ENCODE results near the gene TRIM69. TPM values are rescaled to one million over a fixed set of nuclear protein-coding genes. Genes with fewer than 3 reads are reported as not detected.
"Not testable (repeated sequence)": the region's sequence is repeated elsewhere in the genome, so short reads cannot be mapped to it uniquely, and the experiment has no call there.

TRIM69 gene
- total RNA-seq, 1 experiment from 2014 or later = 6.7 TPM

DNA sequence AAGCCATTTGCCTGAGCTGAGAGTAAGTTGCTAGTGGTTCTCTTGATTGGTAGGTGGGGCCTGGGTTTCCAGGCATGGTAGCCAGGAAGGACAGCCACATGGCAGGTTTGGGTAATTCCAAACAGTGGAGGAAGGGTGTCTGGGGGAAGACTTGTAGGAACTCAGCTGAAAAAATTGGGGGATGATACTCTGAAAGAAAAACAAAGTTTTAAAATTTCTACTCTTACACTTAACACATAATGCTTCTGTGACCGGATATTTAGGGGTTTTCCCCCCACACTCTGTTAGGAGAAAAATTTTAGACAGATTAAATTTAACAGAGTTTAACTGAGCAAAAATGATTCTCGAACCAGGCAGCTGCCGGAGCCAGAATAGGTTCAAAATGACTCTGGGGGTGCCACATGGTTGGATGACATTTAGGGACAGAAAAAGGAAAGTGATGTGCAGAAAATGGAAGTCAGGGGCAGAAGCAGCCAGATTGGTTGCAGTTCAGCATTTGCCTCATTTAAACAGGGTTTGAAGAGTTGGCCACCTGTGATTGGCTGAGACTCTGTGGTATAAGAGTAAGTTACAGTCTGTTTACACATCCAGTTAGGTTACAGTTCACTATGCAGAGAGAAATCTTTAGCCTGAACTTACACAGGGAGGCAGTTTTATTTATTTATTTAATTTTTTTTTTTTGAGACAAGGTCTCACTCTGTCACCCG lies 16.9 kb upstream of the TRIM69 start:
- ChIA-PET CTCF (interaction anchor here (1.8 kb wide), 1 partner anchor 56 kb away, joined by 4 read pairs; the partner anchor contains the start of gene SPG11), POLR2A (no interaction called here)
- no peak overlapping the region for H3K4me3 Mint-ChIP-seq (ENCODE audit: unreplicated experiment)
- no peaks in the 10 kb centered on the region for H3K4me1 Mint-ChIP-seq (ENCODE audit: low read depth, unreplicated experiment)
- H3K27me3 ChIP-seq (replicated peaks; ENCODE audit: control insufficient read depth, insufficient read depth, low read length) = no peaks in the 10 kb centered on the region
- no peaks in the 10 kb centered on the region for H3K9me3 Mint-ChIP-seq (ENCODE audit: unreplicated experiment)
- H3K9me3 ChIP-seq = no peaks in the 10 kb centered on the region
- no peak overlapping the region for H3K4me3 ChIP-seq (ENCODE audit: low read depth, low read length)
- no peaks in the 10 kb centered on the region for H3K36me3 ChIP-seq (ENCODE audit: control insufficient read depth, insufficient read depth, low read length)
- BruUV-seq (replicated peaks) = no TSS peak
- H3K36me3 Mint-ChIP-seq (ENCODE audit: insufficient read depth, unreplicated experiment) = peaks cover 31% of the 10 kb centered on the region
- TF ChIP-seq, protein P1, sequence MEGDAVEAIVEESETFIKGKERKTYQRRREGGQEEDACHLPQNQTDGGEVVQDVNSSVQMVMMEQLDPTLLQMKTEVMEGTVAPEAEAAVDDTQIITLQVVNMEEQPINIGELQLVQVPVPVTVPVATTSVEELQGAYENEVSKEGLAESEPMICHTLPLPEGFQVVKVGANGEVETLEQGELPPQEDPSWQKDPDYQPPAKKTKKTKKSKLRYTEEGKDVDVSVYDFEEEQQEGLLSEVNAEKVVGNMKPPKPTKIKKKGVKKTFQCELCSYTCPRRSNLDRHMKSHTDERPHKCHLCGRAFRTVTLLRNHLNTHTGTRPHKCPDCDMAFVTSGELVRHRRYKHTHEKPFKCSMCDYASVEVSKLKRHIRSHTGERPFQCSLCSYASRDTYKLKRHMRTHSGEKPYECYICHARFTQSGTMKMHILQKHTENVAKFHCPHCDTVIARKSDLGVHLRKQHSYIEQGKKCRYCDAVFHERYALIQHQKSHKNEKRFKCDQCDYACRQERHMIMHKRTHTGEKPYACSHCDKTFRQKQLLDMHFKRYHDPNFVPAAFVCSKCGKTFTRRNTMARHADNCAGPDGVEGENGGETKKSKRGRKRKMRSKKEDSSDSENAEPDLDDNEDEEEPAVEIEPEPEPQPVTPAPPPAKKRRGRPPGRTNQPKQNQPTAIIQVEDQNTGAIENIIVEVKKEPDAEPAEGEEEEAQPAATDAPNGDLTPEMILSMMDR (IDR thresholded peaks at IDR 0.05; ENCODE audit: insufficient read depth in 1 of 2, low read depth in 1 of 2, low read length in 1 of 2, severe bottlenecking in 1 of 2, unreplicated experiment in 1 of 2) = no peak
- intact Hi-C loops (cut with micrococcal nuclease; ENCODE audit: unreplicated experiment) = no loop called here
- DNase-seq = no peak
- no peaks in the 10 kb centered on the region for H3K4me1 ChIP-seq
- H3K27ac Mint-ChIP-seq (ENCODE audit: unreplicated experiment) = no peak overlapping the region
- H3K27me3 Mint-ChIP-seq (ENCODE audit: insufficient read depth, unreplicated experiment) = no peaks in the 10 kb centered on the region

DNA sequence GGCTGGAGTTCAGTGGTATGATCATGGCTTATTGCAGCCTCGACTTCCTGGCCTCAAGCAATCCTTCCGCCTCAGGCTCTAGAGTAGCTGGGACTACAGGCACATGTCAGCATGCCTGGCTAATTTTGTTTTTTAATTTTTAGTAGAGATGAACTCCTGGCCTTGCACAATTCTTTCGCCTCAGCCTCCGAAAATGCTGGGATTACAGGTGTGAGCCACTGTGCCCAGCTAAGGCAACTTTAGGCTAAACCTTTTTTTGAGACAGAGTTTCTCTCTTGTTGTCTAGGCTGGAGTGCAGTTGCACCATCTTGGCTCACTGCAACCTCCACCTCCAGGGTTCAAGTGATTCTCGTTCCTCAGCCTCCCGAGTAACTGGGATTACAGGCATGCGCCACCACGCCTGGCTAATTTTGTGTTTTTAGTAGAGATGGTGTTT lies 16.3 kb upstream of the TRIM69 start:
- BruUV-seq (replicated peaks); H3K27ac Mint-ChIP-seq (ENCODE audit: unreplicated experiment); H3K9me3 Mint-ChIP-seq (ENCODE audit: unreplicated experiment); POLR2A ChIA-PET; H3K4me3 ChIP-seq (ENCODE audit: low read depth, low read length); H3K4me1 Mint-ChIP-seq (ENCODE audit: low read depth, unreplicated experiment); intact Hi-C loops (cut with micrococcal nuclease; ENCODE audit: unreplicated experiment); H3K36me3 ChIP-seq (ENCODE audit: control insufficient read depth, insufficient read depth, low read length); H3K4me3 Mint-ChIP-seq (ENCODE audit: unreplicated experiment); H3K27me3 ChIP-seq (replicated peaks; ENCODE audit: control insufficient read depth, insufficient read depth, low read length); DNase-seq; H3K27me3 Mint-ChIP-seq (ENCODE audit: insufficient read depth, unreplicated experiment); H3K9me3 ChIP-seq; H3K4me1 ChIP-seq: not testable (repeated sequence)
- H3K36me3 Mint-ChIP-seq (ENCODE audit: insufficient read depth, unreplicated experiment) = peaks cover 26% of the 10 kb centered on the region
- CTCF ChIA-PET = interaction anchor here (1.8 kb wide), 1 partner anchor 57 kb away, joined by 4 read pairs; the partner anchor contains the start of gene SPG11

DNA sequence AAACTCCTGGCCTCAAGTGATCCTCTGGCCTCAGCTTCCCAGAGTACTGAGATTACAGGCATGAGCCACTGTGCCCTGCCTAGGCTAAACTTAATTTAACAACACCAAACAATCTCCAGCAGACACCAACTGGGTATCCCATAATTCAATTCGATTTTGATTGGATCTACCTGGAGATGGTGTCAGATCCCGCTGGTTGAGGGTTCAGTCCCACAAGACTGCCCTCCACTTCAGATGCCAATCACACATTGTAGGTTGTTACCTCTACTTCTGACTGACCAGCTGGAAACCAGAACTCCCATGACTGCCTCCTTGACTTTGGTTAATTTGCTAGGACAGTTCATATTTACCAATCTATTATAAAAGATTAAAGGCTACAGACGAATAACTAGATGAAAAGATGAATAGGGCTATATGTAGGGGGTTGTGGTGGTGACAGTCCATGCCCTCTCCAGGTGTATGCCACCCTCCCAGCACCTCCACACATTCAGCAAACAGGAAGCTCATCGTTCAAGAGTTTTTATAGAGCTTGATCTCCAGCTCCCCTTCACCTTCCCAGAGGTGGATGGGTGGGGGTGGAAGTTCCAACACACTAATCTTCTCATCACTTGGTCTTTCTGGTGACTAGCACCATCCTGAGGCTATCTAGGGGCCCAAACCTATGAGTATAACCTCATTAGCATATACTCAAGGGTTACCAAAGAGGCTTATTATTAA lies 15.7 kb upstream of the TRIM69 start:
- no peaks in the 10 kb centered on the region for H3K9me3 Mint-ChIP-seq (ENCODE audit: unreplicated experiment)
- no peak overlapping the region for H3K27ac Mint-ChIP-seq (ENCODE audit: unreplicated experiment)
- BruUV-seq (replicated peaks) = no TSS peak
- CTCF ChIA-PET = interaction anchor here (1.8 kb wide), 1 partner anchor 57 kb away, joined by 4 read pairs; the partner anchor contains the start of gene SPG11
- H3K36me3 Mint-ChIP-seq (ENCODE audit: insufficient read depth, unreplicated experiment) = peaks cover 20% of the 10 kb centered on the region
- Histone ChIP-seq H3K36me3 (ENCODE audit: control insufficient read depth, insufficient read depth, low read length) (no peaks in the 10 kb centered on the region), H3K4me1 (no peaks in the 10 kb centered on the region), H3K4me3 (ENCODE audit: low read depth, low read length) (no peak overlapping the region), H3K27me3 (replicated peaks; ENCODE audit: control insufficient read depth, insufficient read depth, low read length) (no peaks in the 10 kb centered on the region), H3K9me3 (no peaks in the 10 kb centered on the region)
- DNase-seq = no peak
- no peaks in the 10 kb centered on the region for H3K27me3 Mint-ChIP-seq (ENCODE audit: insufficient read depth, unreplicated experiment)
- intact Hi-C loops (cut with micrococcal nuclease; ENCODE audit: unreplicated experiment) = no loop called here
- TF ChIP-seq, protein P1 (IDR thresholded peaks at IDR 0.05; ENCODE audit: insufficient read depth in 1 of 2, low read depth in 1 of 2, low read length in 1 of 2, severe bottlenecking in 1 of 2, unreplicated experiment in 1 of 2) = no peak
- POLR2A ChIA-PET = no interaction called here
- no peak overlapping the region for H3K4me3 Mint-ChIP-seq (ENCODE audit: unreplicated experiment)
- no peaks in the 10 kb centered on the region for H3K4me1 Mint-ChIP-seq (ENCODE audit: low read depth, unreplicated experiment)
